IMR-90 (cell line): ENCODE measurements around the gene TAC4. TPM values are rescaled to one million over a fixed set of nuclear protein-coding genes. Genes with fewer than 3 reads are reported as not detected.

Experiments
- ATAC-seq: fragments of 200-7000 bp; cut with Tn5 transposase; 2 replicates; pipeline ENCODE4 v1.9.1; 2020; ENCODE audit warnings: low read depth, mild to moderate bottlenecking, moderate library complexity
- BruUV-seq: library from RNA; stranded (reverse); fragments of 400-500 nt; replicated peaks from 2 replicates; lab custom pipeline; 2021; lab: Mats Ljungman, UMichigan
- CTCF ChIA-PET: fragments of 300-600 bp; formaldehyde crosslinking; extraction: SDS; loops from one replicate; lab custom pipeline; 2021; ENCODE audit warnings: antibody characterized with exemption; lab: Yijun Ruan, JAX
- POLR2A ChIA-PET: fragments of 300-600 bp; sonication (Branson Sonifier 250); formaldehyde crosslinking; loops from one replicate; lab custom pipeline; 2022; ENCODE audit warnings: antibody characterized with exemption; ENCODE audit not compliant: unreplicated experiment; lab: Charles Lee
- DNase-seq: peaks from one replicate; pipeline ENCODE4 v3.0.0; 2013
- H2AFZ ChIP-seq: replicated peaks from 2 replicates; pipeline ENCODE3; 2013; ENCODE audit warnings: low read length, mild to moderate bottlenecking; ENCODE audit not compliant: poor library complexity
- H2AK5ac ChIP-seq: 2 replicates; pipeline ENCODE4 v1.6.1; 2013; ENCODE audit warnings: low read depth, low read length, inconsistent platforms
- H2AK9ac ChIP-seq: replicated peaks from 2 replicates; pipeline ENCODE3; 2013; ENCODE audit warnings: mild to moderate bottlenecking, low read depth, low read length, moderate library complexity; ENCODE audit not compliant: poor library complexity
- H2BK120ac ChIP-seq: 2 replicates; pipeline ENCODE4 v1.6.1; 2013; ENCODE audit warnings: low read depth, low read length, inconsistent platforms
- H2BK15ac ChIP-seq: 3 replicates; pipeline ENCODE4 v1.6.1; 2013; ENCODE audit warnings: low read depth, low read length, inconsistent platforms
- H2BK20ac ChIP-seq: 2 replicates; pipeline ENCODE4 v1.6.1; 2013; ENCODE audit warnings: low read depth, mild to moderate bottlenecking, inconsistent platforms, low read length, moderate library complexity
- H2BK5ac ChIP-seq: 2 replicates; pipeline ENCODE4 v1.6.1; 2013; ENCODE audit warnings: mild to moderate bottlenecking, low read depth, low read length, inconsistent platforms; ENCODE audit not compliant: poor library complexity, severe bottlenecking
- H3K14ac ChIP-seq: replicated peaks from 2 replicates; pipeline ENCODE4 v1.6.1; 2013; ENCODE audit warnings: low read depth, low read length, inconsistent platforms
- H3K18ac ChIP-seq: 2 replicates; pipeline ENCODE4 v1.6.1; 2013; ENCODE audit warnings: low read depth, low read length, control low read depth
- H3K23ac ChIP-seq: 2 replicates; pipeline ENCODE4 v1.6.1; 2013; ENCODE audit warnings: low read depth, low read length, inconsistent platforms
- H3K27ac ChIP-seq: 2 replicates; pipeline ENCODE4 v1.5.1; 2013; ENCODE audit warnings: mild to moderate bottlenecking, control low read depth, low read length; ENCODE audit not compliant: insufficient read depth
- H3K27me3 ChIP-seq: 2 replicates; pipeline ENCODE4 v1.6.1; 2013; ENCODE audit warnings: low read length; ENCODE audit not compliant: control insufficient read depth, insufficient read depth
- H3K36me3 ChIP-seq: 2 replicates; pipeline ENCODE4 v1.6.1; 2013; ENCODE audit warnings: low read length, mixed read lengths; ENCODE audit not compliant: control insufficient read depth, insufficient read depth
- H3K4ac ChIP-seq: 2 replicates; pipeline ENCODE4 v1.6.1; 2013; ENCODE audit warnings: low read depth, low read length, inconsistent platforms
- H3K4me1 ChIP-seq: 2 replicates; pipeline ENCODE4 v1.6.1; 2013; ENCODE audit warnings: low read length, mixed read lengths; ENCODE audit not compliant: control insufficient read depth, insufficient read depth
- H3K4me2 ChIP-seq: 2 replicates; pipeline ENCODE4 v1.6.1; 2013; ENCODE audit warnings: low read depth, mild to moderate bottlenecking, control low read depth, low read length, moderate library complexity
- H3K4me3 ChIP-seq: 2 replicates; pipeline ENCODE4 v1.5.1; 2013; ENCODE audit warnings: low read depth, mild to moderate bottlenecking, control low read depth, low read length, moderate library complexity; ENCODE audit not compliant: insufficient read depth
- H3K56ac ChIP-seq: 2 replicates; pipeline ENCODE4 v1.6.1; 2013; ENCODE audit warnings: low read length, inconsistent platforms; ENCODE audit not compliant: insufficient read depth; ENCODE audit errors: extremely low read depth
- H3K79me1 ChIP-seq, 2 experiments: 2 replicates each; pipeline ENCODE4 v1.6.1; 2013; ENCODE audit warnings: low read length in 2 of 2, inconsistent platforms in 1 of 2, low read depth in 1 of 2
- H3K9ac ChIP-seq: 2 replicates; pipeline ENCODE4 v1.6.1; 2013; ENCODE audit warnings: low read depth, low read length, control low read depth
- H3K9me1 ChIP-seq: 2 replicates; pipeline ENCODE4 v1.6.1; 2013; ENCODE audit warnings: low read length, inconsistent platforms; ENCODE audit not compliant: insufficient read depth
- H3K9me3 ChIP-seq: 2 replicates; pipeline ENCODE4 v1.6.1; 2013; ENCODE audit warnings: low read length; ENCODE audit not compliant: control insufficient read depth, insufficient read depth
- H4K20me1 ChIP-seq: 2 replicates; pipeline ENCODE4 v1.6.1; 2013; ENCODE audit warnings: low read length, inconsistent platforms; ENCODE audit not compliant: insufficient read depth
- H4K5ac ChIP-seq: 2 replicates; pipeline ENCODE4 v1.6.1; 2013; ENCODE audit warnings: mild to moderate bottlenecking, low read depth, low read length, control low read depth
- H4K8ac ChIP-seq, 2 experiments: 2 replicates each; pipeline ENCODE4 v1.6.1; 2013; ENCODE audit warnings: low read depth in 2 of 2, low read length in 2 of 2, control low read depth in 1 of 2, inconsistent platforms in 1 of 2
- H4K91ac ChIP-seq: 2 replicates; pipeline ENCODE4 v1.6.1; 2013; ENCODE audit warnings: low read depth, low read length, inconsistent platforms; ENCODE audit not compliant: insufficient read depth
- CHD1 ChIP-seq: IDR thresholded peaks from 2 replicates; pipeline ENCODE4 v1.6.1; 2012; ENCODE audit warnings: low read depth, low read length, improper control_type of control experiment
- CTCF ChIP-seq: conservative IDR thresholded peaks from 2 replicates; pipeline ENCODE4 v1.5.1; 2012; ENCODE audit warnings: mild to moderate bottlenecking, low read depth, low read length, improper control_type of control experiment
- ELK1 ChIP-seq: fragments of 150-350 bp; IDR thresholded peaks from 2 replicates; pipeline ENCODE4 v1.6.1; 2016; ENCODE audit warnings: low read depth, mild to moderate bottlenecking, low read length, moderate library complexity, borderline replicate concordance
- MAFK ChIP-seq: IDR thresholded peaks from 2 replicates; pipeline ENCODE4 v1.6.1; 2012; ENCODE audit warnings: low read depth, low read length, improper control_type of control experiment
- MAZ ChIP-seq: IDR thresholded peaks from 2 replicates; pipeline ENCODE4 v1.6.1; 2012; ENCODE audit warnings: low read depth, mild to moderate bottlenecking, low read length, improper control_type of control experiment, moderate library complexity, borderline replicate concordance
- MXI1 ChIP-seq: IDR thresholded peaks from 2 replicates; pipeline ENCODE4 v1.6.1; 2012; ENCODE audit warnings: low read depth, mild to moderate bottlenecking, low read length, moderate library complexity, borderline replicate concordance
- RAD21 ChIP-seq: IDR thresholded peaks from 2 replicates; pipeline ENCODE4 v1.6.1; 2012; ENCODE audit warnings: low read length, improper control_type of control experiment
- WGBS, 2 experiments: methylation state at CpG; one replicate each; pipeline versions ENCODE4 v1.1.5 to v1.1.7; 2013; ENCODE audit warnings: missing lambda C conversion rate in 2 of 2; ENCODE audit not compliant: insufficient read length in 1 of 2; ENCODE audit errors: extremely low coverage in 2 of 2; 5-methylcytosine and 5-hydroxymethylcytosine counted together
- dilution Hi-C: fragments of 300-500 bp; cut with HindIII; formaldehyde crosslinking; loops from one replicate; pipeline ENCODE4 v1.14.3; 2018; ENCODE audit warnings: low sequenced_read_pairs; ENCODE audit not compliant: unreplicated experiment
- in situ Hi-C: fragments of 300-500 bp; cut with MboI; formaldehyde crosslinking; loops from 3 replicates; pipeline ENCODE4 v1.14.3; 2019; ENCODE audit warnings: low sequenced_read_pairs, inconsistent platforms, mixed read lengths
- intact Hi-C: fragments of 100-400 bp; cut with micrococcal nuclease; formaldehyde crosslinking; loops from 2 replicates; pipeline ENCODE4 v1.10.0; 2022
- polyA plus RNA-seq, 3 experiments: library from polyadenylated mRNA; depleted of rRNA; stranded (reverse); fragments of >200 nt; gene quantifications; 2 replicates each; pipeline ENCODE4 v1.2.3, GENCODE V29; 2012; ENCODE audit warnings: low replicate concordance in 1 of 3
- total RNA-seq: library from RNA; depleted of rRNA; stranded (reverse); fragments of >200 nt; gene quantifications from 2 replicates; pipeline ENCODE4 v1.2.3, GENCODE V29; 2012

Gene TAC4
- total and polyA plus RNA-seq, 2 of the 4 experiments (the other 2 are of a cell fraction) = not detected

DNA sequence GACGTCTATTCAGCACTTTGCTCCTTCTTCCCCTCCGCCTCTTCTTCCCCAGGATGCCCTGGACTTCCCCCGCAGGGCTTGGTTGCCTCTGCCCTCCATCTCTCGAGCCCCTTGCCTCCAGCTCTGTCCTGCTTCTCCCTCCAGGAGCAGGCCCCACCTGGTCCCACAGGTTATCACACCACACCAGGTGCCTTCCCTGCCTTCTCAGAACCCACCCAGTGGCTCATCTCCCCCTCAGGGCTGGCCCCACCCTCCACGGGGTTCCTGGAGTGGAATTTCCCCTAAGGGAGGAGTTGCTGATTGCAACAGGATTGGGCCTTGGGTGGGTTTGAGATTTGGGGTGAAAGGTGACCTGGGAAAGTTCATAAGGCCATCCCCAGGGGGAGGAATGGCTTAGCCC is 49.0 kb upstream of the TAC4 start:
- no peaks in the 10 kb centered on the region for H3K36me3 ChIP-seq
- no peak for DNase-seq
- H3K4me2 ChIP-seq = no peak overlapping the region
- no peak overlapping the region for H3K18ac ChIP-seq
- no peaks in the 10 kb centered on the region for H3K9me3 ChIP-seq
- ATAC-seq = no peak
- H4K8ac ChIP-seq = no peak overlapping the region
- H4K5ac ChIP-seq = no peak overlapping the region
- no peak overlapping the region for H3K4me3 ChIP-seq
- no peak overlapping the region for H2BK5ac ChIP-seq
- POLR2A ChIA-PET = no interaction called here
- no peaks in the 10 kb centered on the region for H3K4me1 ChIP-seq
- no peak overlapping the region for H3K23ac ChIP-seq
- no peak overlapping the region for H3K56ac ChIP-seq
- no peak overlapping the region for H4K91ac ChIP-seq
- no peak overlapping the region for H2AK9ac ChIP-seq
- H3K14ac ChIP-seq = no peak overlapping the region
- H2BK120ac ChIP-seq = no peak overlapping the region
- intact Hi-C loops (no loop called here), dilution Hi-C loops (no loop called here), in situ Hi-C loops (loop anchor here (25.0 kb wide), 1 partner anchor 415 kb away; no protein-coding TSS in a partner anchor)
- WGBS, 2 experiments = 70% methylated on average over 2 of the region's 5 CpGs; no CpG with 5 or more reads in 1 of the 2 experiments
- peaks cover 93% of the 10 kb centered on the region for H3K27me3 ChIP-seq
- no peaks in the 10 kb centered on the region for H3K79me1 ChIP-seq
- no peaks in the 10 kb centered on the region for H4K20me1 ChIP-seq
- H3K9ac ChIP-seq = no peak overlapping the region
- H3K4ac ChIP-seq = no peak overlapping the region
- H3K9me1 ChIP-seq = no peaks in the 10 kb centered on the region
- CTCF ChIA-PET = no interaction called here
- TF ChIP-seq MXI1 (no peak), MAZ (no peak), MAFK (no peak), ELK1 (no peak), RAD21 (no peak), CTCF (no peak), CHD1 (no peak)
- no peak overlapping the region for H2BK15ac ChIP-seq
- H2BK20ac ChIP-seq = no peak overlapping the region
- no peak overlapping the region for H2AK5ac ChIP-seq
- no peak overlapping the region for H2AFZ ChIP-seq
- BruUV-seq = no TSS peak
- no peak overlapping the region for H3K27ac ChIP-seq
